Activated naive CD8-positive, alpha-beta T cell (primary cell): ENCODE results near the gene SPRY4.

ENCODE experiments used
- H3K27ac Mint-ChIP-seq: one replicate; pipeline ENCODE4 v1.8.0; 2021; ENCODE audit warnings: mixed read lengths
- H3K27me3 Mint-ChIP-seq: one replicate; pipeline ENCODE4 v1.8.0; 2021; ENCODE audit warnings: mixed read lengths
- H3K36me3 Mint-ChIP-seq: one replicate; pipeline ENCODE4 v1.8.0; 2021; ENCODE audit warnings: mixed read lengths
- H3K4me1 Mint-ChIP-seq: one replicate; pipeline ENCODE4 v1.8.0; 2021; ENCODE audit warnings: low read depth, mixed read lengths
- H3K4me3 Mint-ChIP-seq: one replicate; pipeline ENCODE4 v1.8.0; 2021; ENCODE audit warnings: mild to moderate bottlenecking, mixed read lengths
- H3K9me3 Mint-ChIP-seq: one replicate; pipeline ENCODE4 v1.8.0; 2021; ENCODE audit warnings: low read depth, mixed read lengths

Gene SPRY4

DNA sequence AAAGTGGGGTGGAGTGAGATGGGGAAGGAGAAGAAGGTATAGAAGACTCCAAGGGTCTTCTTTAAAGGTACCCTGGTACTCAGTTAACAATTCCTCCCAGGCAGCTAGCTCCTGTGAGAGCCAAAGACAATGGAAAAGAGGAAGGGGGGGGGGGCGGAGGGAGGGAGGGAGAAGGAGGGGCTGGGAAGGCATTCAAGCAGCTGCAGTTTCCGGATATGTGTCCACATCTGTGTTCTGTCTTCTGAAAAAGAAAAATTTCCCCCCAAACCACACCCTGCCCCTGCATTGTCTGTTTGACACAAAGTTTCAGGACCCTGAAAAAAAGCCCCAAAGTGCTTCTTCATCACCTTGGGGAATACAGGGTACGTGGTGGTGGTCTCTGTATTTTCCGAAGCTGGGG lies 11.1 kb downstream of the SPRY4 start:
- H3K36me3 Mint-ChIP-seq = no peaks in the 10 kb centered on the region
- H3K9me3 Mint-ChIP-seq = no peaks in the 10 kb centered on the region
- no peak overlapping the region for H3K4me3 Mint-ChIP-seq
- H3K27ac Mint-ChIP-seq = no peak overlapping the region
- H3K4me1 Mint-ChIP-seq = peaks cover 17% of the 10 kb centered on the region
- no peaks in the 10 kb centered on the region for H3K27me3 Mint-ChIP-seq

DNA sequence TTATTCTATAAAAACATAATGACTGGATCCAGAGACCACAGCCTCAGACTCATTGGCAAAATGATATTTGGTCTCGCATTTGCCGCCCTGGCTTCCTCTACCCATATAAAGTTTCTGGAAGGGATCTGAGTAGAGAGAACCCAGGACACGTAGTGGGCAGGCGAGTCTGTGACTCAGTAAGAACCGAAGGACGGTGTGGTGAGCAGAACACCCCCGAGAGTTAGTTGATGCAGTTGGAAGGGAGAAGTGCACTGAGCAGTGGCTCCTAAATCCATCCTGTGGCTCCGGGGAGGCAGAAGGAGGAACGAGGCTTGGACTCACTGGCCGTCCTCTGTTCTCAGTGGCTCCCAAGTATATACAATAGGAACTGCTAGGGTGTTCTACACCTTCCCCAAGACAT lies 11.5 kb downstream of the SPRY4 start:
- H3K36me3 Mint-ChIP-seq = no peaks in the 10 kb centered on the region
- peaks cover 17% of the 10 kb centered on the region for H3K4me1 Mint-ChIP-seq
- H3K27me3 Mint-ChIP-seq = no peaks in the 10 kb centered on the region
- H3K9me3 Mint-ChIP-seq = no peaks in the 10 kb centered on the region
- H3K4me3 Mint-ChIP-seq = no peak overlapping the region
- H3K27ac Mint-ChIP-seq = no peak overlapping the region

DNA sequence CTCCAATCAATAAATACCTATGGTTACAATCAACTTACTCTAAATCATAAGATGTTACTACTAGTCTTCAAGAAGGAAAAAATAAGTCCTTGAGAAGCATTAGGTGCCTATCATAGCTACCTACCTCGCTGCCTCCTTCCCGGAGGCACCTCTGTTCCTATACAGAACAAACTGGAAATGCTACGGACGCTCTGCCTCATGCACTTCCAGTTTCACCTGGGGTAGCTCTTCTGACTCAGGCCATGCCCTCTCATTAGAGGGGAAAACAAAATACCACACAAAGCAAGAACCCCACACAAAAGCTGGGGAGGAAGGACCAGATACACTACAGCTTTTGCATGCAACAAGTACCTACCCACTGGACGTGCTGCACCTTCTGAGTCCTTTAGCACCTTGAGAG lies 12.4 kb downstream of the SPRY4 start:
- no peaks in the 10 kb centered on the region for H3K9me3 Mint-ChIP-seq
- H3K4me1 Mint-ChIP-seq = peaks cover 17% of the 10 kb centered on the region

DNA sequence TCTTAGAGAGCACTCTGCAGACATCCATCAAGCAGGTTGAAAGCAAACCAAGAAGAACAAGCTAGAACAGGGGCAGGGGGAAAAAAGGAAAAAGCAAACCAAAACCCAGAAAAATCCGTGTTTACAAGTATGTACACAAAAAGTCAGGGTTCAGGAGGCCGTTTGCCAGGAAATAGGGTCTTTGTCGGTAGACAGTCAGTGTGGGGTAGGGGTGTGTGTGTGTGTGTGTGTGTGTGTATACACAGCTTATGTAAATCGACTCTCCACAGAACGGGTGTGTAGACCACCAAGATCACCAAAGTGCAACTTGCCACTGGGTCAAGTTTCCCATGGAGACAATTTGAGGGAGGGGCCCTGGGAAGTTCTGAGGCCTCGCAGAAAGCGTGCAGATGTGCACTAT lies 13.1 kb downstream of the SPRY4 start:
- no peaks in the 10 kb centered on the region for H3K27me3 Mint-ChIP-seq
- no peaks in the 10 kb centered on the region for H3K36me3 Mint-ChIP-seq
- no peak overlapping the region for H3K27ac Mint-ChIP-seq
- peaks cover 15% of the 10 kb centered on the region for H3K4me1 Mint-ChIP-seq
- no peak overlapping the region for H3K4me3 Mint-ChIP-seq
- H3K9me3 Mint-ChIP-seq = no peaks in the 10 kb centered on the region

More for the DNA sequence above, 12.4 kb downstream of the SPRY4 start:
- H3K27ac Mint-ChIP-seq = no peak overlapping the region
- no peaks in the 10 kb centered on the region for H3K36me3 Mint-ChIP-seq
- H3K4me3 Mint-ChIP-seq = no peak overlapping the region
- H3K27me3 Mint-ChIP-seq = no peaks in the 10 kb centered on the region

DNA sequence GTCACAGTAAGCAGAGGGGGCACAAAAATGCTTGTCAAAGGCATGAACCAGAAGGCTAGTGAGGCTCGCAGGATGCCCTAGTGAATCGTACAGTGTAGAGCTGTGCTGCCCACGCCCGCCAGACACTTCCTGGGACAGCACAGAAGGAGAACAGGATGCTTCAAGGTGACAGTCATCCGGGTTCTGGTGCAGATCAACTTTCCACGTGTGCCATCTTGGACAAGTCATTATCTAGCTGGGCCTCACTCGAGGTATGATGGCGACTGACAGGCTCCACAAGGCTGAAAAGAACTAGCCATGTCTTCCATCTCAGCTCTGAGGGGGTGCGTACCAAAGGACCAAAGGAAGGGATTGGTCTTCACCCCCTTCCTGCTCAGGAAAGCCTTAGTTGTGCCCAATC lies 14.0 kb downstream of the SPRY4 start:
- H3K9me3 Mint-ChIP-seq = no peaks in the 10 kb centered on the region
- no peak overlapping the region for H3K4me3 Mint-ChIP-seq
- H3K27me3 Mint-ChIP-seq = no peaks in the 10 kb centered on the region
- no peak overlapping the region for H3K27ac Mint-ChIP-seq
- H3K4me1 Mint-ChIP-seq = peaks cover 6% of the 10 kb centered on the region
- no peaks in the 10 kb centered on the region for H3K36me3 Mint-ChIP-seq

DNA sequence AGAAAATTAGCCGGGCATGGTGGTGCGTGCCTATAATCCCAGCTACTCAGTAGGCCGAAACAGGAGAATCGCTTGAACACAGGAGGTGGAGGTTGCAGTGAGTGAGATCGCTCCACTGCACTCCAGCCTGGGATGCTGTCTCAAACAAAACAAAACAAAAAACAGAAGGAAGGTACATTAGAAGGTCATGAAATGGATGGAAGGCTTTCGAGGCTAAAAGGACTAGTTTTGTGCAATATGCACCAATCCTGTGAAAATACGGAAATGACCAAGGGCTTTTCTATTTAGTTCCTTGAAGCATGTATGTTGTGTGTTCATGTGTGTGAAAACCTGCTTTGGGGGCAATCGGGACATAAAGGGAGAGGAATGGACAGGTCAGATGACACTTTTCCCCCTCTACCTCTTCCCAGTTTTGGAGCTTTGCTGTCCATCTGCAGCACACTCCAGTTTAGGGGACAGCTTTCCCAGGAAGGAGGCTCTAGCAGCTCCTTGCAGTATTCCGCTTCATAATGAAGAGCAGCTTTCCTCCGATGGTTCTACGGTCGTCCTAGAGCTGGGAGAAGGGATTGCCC lies 15.0 kb downstream of the SPRY4 start:
- H3K4me1 Mint-ChIP-seq = no peaks in the 10 kb centered on the region
- H3K9me3 Mint-ChIP-seq = no peaks in the 10 kb centered on the region
- no peak overlapping the region for H3K4me3 Mint-ChIP-seq
- H3K27ac Mint-ChIP-seq = no peak overlapping the region
- H3K36me3 Mint-ChIP-seq = no peaks in the 10 kb centered on the region
- no peaks in the 10 kb centered on the region for H3K27me3 Mint-ChIP-seq

DNA sequence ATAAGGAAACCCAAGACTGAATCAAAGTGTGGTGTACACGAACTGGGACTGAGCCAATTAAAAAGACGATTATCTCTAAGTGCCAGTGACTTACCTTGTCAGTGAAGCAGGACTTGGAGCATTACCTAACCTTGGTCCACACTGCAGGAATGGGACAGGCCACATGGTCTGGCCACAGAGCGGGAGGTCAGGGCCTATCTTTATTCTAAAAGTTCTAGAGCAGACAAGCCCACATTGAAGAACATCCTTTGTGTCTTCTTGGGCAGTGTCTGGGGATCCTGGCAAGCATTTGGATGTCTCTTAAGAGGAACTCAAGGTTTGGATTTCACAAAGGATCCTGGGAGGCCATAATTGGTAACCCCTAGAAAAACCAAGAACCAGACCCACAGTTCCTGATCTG lies 16.5 kb downstream of the SPRY4 start:
- no peaks in the 10 kb centered on the region for H3K27me3 Mint-ChIP-seq
- H3K36me3 Mint-ChIP-seq = no peaks in the 10 kb centered on the region
- H3K27ac Mint-ChIP-seq = no peak overlapping the region
- H3K9me3 Mint-ChIP-seq = no peaks in the 10 kb centered on the region
- H3K4me1 Mint-ChIP-seq = no peaks in the 10 kb centered on the region
- H3K4me3 Mint-ChIP-seq = no peak overlapping the region

DNA sequence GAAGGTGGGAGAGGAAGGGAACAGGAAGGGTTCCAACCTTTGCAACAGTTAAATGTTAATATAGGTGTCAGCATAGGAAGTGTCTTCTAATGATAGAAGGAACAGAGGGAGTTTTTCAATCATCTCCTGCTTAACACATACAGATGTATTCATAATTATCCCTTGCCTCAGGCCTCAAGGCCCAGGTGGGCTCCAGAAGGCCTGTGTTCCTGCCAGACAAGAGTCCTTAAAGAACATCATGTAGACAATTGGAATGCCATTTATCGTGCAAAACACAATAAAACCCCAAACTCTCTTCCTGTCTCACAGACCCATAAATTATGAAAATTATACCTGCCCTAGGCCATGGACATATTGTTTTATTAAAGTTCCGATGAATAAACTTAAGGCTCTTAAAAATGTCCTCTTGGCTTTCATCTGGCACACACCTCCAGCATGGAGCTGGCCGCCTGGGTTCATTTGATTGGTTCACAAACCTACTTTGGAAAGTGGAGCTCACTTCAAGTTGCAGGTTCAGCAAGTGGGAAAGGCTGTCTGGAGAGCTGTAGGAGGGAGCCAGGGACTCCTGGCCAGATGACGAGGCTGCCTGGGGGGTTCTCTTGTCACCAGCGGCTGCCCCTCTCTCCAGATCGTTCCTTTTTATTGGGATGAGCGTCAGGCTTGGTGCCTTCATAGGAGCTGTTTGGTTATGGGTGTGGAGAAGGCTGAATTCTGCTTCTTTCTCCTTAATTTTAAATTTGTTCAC lies 17.5 kb downstream of the SPRY4 start:
- no peaks in the 10 kb centered on the region for H3K9me3 Mint-ChIP-seq
- no peak overlapping the region for H3K27ac Mint-ChIP-seq
- no peaks in the 10 kb centered on the region for H3K4me1 Mint-ChIP-seq
- no peaks in the 10 kb centered on the region for H3K27me3 Mint-ChIP-seq
- no peak overlapping the region for H3K4me3 Mint-ChIP-seq
- H3K36me3 Mint-ChIP-seq = no peaks in the 10 kb centered on the region

DNA sequence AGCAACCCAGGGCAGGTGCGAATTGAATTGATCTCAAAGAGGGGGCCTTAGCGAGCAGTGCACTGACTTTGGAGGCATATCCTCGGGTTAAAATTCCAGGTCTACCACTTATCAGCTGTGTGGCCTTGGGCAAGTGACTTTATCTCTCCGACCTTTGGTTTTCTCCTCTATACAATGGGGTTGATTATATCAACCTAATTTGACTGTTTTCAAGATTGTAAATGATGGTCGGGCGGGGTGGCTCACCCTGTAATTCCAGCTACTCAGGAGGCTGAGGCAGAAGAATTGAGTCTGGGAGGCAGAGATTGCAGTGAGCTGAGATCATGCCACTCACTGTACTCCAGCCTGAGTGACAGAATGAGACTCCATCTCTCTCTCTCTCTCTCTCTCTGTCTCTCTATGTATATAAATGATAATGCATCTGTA lies 18.7 kb downstream of the SPRY4 start:
- Mint-ChIP-seq H3K36me3 (no peaks in the 10 kb centered on the region), H3K9me3 (no peaks in the 10 kb centered on the region), H3K4me3 (no peak overlapping the region), H3K27ac (no peak overlapping the region), H3K4me1 (no peaks in the 10 kb centered on the region), H3K27me3 (no peaks in the 10 kb centered on the region)

DNA sequence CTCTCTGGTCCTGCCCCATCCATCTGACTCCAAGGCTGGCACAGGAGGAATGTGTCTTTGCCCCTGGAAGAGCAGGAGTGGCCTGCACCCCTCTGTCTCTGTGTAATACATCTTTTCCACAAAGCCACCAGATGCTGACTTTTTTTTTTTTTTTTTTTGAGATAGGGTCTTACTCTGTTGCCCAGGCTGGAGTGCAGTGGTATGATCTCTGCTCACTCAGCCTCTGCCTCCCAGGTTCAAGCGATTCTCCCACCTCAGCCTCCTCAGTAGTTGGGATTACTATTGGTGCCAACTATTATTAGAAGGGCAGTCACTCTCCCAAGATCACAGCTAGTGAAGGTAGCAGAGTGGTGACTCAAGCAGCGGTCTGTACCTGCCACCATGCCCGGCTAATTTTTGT lies 19.6 kb downstream of the SPRY4 start:
- H3K4me3 Mint-ChIP-seq = no peak overlapping the region
- no peak overlapping the region for H3K27ac Mint-ChIP-seq
- H3K4me1 Mint-ChIP-seq = no peaks in the 10 kb centered on the region
- no peaks in the 10 kb centered on the region for H3K27me3 Mint-ChIP-seq
- H3K36me3 Mint-ChIP-seq = no peaks in the 10 kb centered on the region
- H3K9me3 Mint-ChIP-seq = no peaks in the 10 kb centered on the region

DNA sequence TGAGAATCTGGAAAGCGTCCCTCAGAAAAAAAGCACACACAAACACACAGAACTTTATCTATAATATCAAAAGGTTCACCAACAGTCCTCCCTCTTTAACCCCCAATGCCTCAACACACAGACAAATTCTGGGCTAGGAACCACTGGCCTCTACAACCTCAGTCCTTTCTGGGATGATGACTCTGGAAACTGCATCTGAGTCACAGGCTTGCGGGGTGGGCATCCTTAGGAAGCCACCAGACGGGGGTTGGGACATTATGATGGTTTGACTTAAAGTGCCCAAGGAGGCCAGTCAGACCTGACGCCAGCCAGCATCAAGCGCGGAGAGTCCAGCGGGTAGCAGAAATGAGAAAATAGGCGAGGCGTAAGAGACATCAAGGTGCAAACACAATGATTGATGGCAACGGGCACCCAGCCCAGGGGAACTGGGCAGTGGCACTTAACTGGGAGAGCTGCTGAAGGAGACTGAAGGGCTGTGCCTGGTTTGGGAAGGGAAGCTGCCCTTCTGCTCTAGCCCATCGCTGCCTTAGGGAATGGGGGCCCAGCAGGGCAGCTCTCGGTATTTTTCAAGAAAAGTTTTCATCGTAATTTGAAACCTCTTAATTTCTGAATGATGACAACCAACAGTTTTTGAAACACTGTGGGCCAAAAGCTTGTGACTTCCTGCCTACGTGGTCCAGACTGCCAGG lies 20.7 kb downstream of the SPRY4 start:
- H3K9me3 Mint-ChIP-seq = no peaks in the 10 kb centered on the region
- no peaks in the 10 kb centered on the region for H3K4me1 Mint-ChIP-seq
- no peaks in the 10 kb centered on the region for H3K27me3 Mint-ChIP-seq
- H3K4me3 Mint-ChIP-seq = no peak overlapping the region
- H3K36me3 Mint-ChIP-seq = no peaks in the 10 kb centered on the region
- H3K27ac Mint-ChIP-seq = no peak overlapping the region

DNA sequence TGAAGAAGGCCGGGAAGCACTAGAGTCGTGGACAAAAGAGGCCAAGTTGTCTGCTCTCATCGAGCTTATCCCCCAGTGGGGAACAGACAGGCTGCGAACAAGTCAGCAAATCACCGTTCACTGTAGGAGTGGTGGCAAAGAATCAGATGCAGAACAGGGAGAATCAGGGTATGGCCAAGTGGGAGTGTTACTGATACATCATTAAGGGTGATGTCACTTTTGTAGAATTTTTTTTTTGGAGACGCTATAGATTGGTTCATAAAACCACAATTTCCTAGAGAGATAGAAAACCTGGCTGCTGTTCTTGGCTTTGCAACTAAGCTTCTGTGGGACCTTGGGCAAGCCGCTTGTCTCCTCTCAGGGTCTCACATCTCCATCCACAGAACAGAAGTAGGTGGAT lies 21.3 kb downstream of the SPRY4 start:
- H3K9me3 Mint-ChIP-seq = no peaks in the 10 kb centered on the region
- no peak overlapping the region for H3K4me3 Mint-ChIP-seq
- H3K4me1 Mint-ChIP-seq = no peaks in the 10 kb centered on the region
- H3K27me3 Mint-ChIP-seq = no peaks in the 10 kb centered on the region
- no peaks in the 10 kb centered on the region for H3K36me3 Mint-ChIP-seq
- H3K27ac Mint-ChIP-seq = no peak overlapping the region

DNA sequence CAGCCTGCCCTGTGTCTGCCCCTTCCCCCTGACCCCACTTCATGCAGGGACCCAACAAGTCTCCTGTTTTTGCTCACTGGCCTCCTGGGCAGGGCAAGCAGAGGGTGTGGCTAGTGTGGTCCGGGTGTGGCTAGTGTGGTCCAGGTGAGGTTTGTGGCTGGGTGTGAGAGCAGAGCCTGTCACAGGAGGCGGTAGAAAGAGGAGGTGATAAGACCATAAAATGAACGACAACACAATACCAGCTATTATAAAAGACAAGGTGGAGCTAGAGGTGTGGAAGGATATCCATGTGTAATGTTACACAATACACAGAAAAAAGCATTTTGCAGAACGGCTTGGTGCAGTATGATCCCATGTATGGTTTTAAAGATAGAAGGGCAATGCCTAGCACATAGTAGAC lies 23.3 kb downstream of the SPRY4 start:
- no peaks in the 10 kb centered on the region for H3K9me3 Mint-ChIP-seq
- H3K27ac Mint-ChIP-seq = no peak overlapping the region
- H3K27me3 Mint-ChIP-seq = peaks cover 2% of the 10 kb centered on the region
- H3K4me1 Mint-ChIP-seq = no peaks in the 10 kb centered on the region
- H3K36me3 Mint-ChIP-seq = no peaks in the 10 kb centered on the region
- H3K4me3 Mint-ChIP-seq = no peak overlapping the region

DNA sequence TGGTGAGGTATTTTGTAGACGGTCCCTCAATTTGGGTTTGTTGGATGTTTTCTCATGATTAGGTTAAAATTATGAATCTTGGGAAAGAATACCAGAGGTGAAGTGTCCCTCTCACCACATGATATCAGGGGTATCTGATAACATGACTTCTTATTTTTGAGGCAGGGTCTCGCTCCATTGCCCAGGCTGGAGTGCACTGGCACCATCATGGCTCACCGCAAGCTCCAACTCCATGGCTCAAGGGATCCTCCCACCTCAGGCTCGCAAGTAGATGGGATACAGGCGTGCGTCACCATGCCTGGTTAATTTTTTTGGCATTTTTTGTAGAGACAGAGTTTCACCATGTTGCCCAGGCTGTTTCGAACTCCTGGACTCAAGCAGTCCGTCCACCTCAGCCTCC lies 24.1 kb downstream of the SPRY4 start:
- Mint-ChIP-seq H3K27me3 (peaks cover 2% of the 10 kb centered on the region), H3K36me3 (no peaks in the 10 kb centered on the region)

DNA sequence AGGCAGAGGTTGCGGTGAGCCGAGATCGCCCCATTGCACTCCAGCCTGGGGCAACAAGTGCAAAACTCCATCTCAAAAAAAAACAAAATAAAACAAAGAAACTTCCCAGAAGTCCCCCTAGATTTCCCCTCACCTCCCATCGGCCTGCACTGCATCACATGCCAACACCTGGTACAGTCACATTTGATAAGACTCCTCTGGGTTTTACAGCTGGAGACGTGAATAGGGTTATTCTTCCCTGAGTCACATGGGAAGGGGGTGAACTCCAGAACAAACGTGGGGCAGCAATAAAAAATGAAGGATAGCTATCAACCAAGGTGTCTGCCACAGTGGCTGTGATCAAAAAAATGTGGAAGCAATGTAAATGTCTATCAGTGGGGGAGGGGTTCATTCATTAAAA lies 26.0 kb downstream of the SPRY4 start:
- Mint-ChIP-seq H3K36me3 (no peaks in the 10 kb centered on the region), H3K9me3 (no peaks in the 10 kb centered on the region), H3K4me1 (no peaks in the 10 kb centered on the region), H3K27me3 (peaks cover 2% of the 10 kb centered on the region), H3K27ac (no peak overlapping the region), H3K4me3 (no peak overlapping the region)

More for the DNA sequence above, 24.1 kb downstream of the SPRY4 start:
- Mint-ChIP-seq H3K4me3 (no peak overlapping the region), H3K4me1 (no peaks in the 10 kb centered on the region), H3K27ac (no peak overlapping the region), H3K9me3 (no peaks in the 10 kb centered on the region)
